K562 (cell line): ENCODE data around the gene TXNRD1. TPM values are rescaled to one million over a fixed set of nuclear protein-coding genes. Genes with fewer than 3 reads are reported as not detected.

Experiments used
- ATAC-seq: fragments of 200-7000 bp; cut with Tn5 transposase; 3 replicates; pipeline ENCODE4 v1.9.1; 2020; ENCODE audit warnings: moderate library complexity
- BruUV-seq: library from RNA; stranded (reverse); fragments of 400-500 nt; replicated peaks from 2 replicates; lab custom pipeline; 2021; lab: Mats Ljungman, UMichigan
- CTCF ChIA-PET: fragments of 300-600 bp; formaldehyde crosslinking; extraction: SDS; loops from one replicate; lab custom pipeline; 2021; ENCODE audit warnings: low intra/inter-chr PET ratio; lab: Yijun Ruan, JAX
- POLR2A ChIA-PET: fragments of 300-600, 350-650 bp; sonication (Branson Sonifier 250); formaldehyde crosslinking; extraction: SDS; loops from one replicate; lab custom pipeline; 2021; ENCODE audit warnings: antibody characterized with exemption, inconsistent platforms; lab: Yijun Ruan, JAX
- DNase-seq, 4 experiments: peaks; one replicate each; pipeline versions ENCODE4 v3.0.0 to v3.0.0-alpha.2; 2011 to 2018; ENCODE audit warnings: low spot score in 3 of 4, mixed read lengths in 3 of 4; ENCODE audit errors: extremely low read depth in 1 of 4
- FAIRE-seq: peaks from 2 replicates; lab custom pipeline; 2011; peaks lifted over from hg19 to GRCh38; lab: Jason Lieb, UNC
- H2AFZ ChIP-seq: 2 replicates; pipeline ENCODE4 v1.6.0; 2011; ENCODE audit warnings: low read depth, low read length, control low read depth, inconsistent platforms
- H3K27ac ChIP-seq: fragments of 200-600 bp; 3 replicates; pipeline ENCODE4 v1.8.0; 2011; ENCODE audit warnings: low read depth, mild to moderate bottlenecking, control low read depth, inconsistent platforms, low read length, moderate library complexity, mixed read lengths; ENCODE audit errors: extremely low read depth
- H3K27me3 ChIP-seq, 2 experiments: fragments of 300-600 bp in 1 of 2; 2 replicates in 1 of 2; 3 replicates in 1 of 2; pipeline versions ENCODE4 v1.6.0 to v1.8.0; 2011; ENCODE audit warnings: inconsistent platforms in 2 of 2, low read length in 2 of 2, mild to moderate bottlenecking in 1 of 2, mixed read lengths in 1 of 2, moderate library complexity in 1 of 2; ENCODE audit not compliant: control insufficient read depth in 2 of 2, insufficient read depth in 2 of 2
- H3K36me3 ChIP-seq: fragments of 300-600 bp; 3 replicates; pipeline ENCODE4 v1.8.0; 2011; ENCODE audit warnings: mild to moderate bottlenecking, low read length, inconsistent platforms; ENCODE audit not compliant: control insufficient read depth, insufficient read depth
- H3K4me1 ChIP-seq, 2 experiments: fragments of 200-600 bp in 1 of 2; replicated peaks in 1 of 2; 2 replicates in 1 of 2; 3 replicates in 1 of 2; pipeline versions ENCODE4 v1.5.1 to v1.8.0; 2011; ENCODE audit warnings: inconsistent platforms in 2 of 2, low read length in 2 of 2, mild to moderate bottlenecking in 1 of 2, mixed read lengths in 1 of 2, moderate library complexity in 1 of 2; ENCODE audit not compliant: control insufficient read depth in 2 of 2, insufficient read depth in 2 of 2
- H3K4me2 ChIP-seq: 2 replicates; pipeline ENCODE4 v1.6.1; 2011; ENCODE audit warnings: low read length, control low read depth, inconsistent platforms, mixed read lengths; ENCODE audit not compliant: insufficient read depth
- H3K4me3 ChIP-seq: fragments of 200-600 bp; sonication (generic), shearing (Covaris generic); 2 replicates; pipeline ENCODE4 v1.5.1; 2016; ENCODE audit warnings: control low read depth, inconsistent platforms
- H3K79me2 ChIP-seq: fragments of 200-600 bp; 3 replicates; pipeline ENCODE4 v1.8.0; 2011; ENCODE audit warnings: low read length, inconsistent platforms; ENCODE audit not compliant: control insufficient read depth, insufficient read depth
- H3K9ac ChIP-seq, 2 experiments: 2 replicates each; pipeline versions ENCODE4 v1.6.0 to v1.6.1; 2011; ENCODE audit warnings: low read depth in 2 of 2, low read length in 2 of 2, control low read depth in 1 of 2, inconsistent platforms in 1 of 2, mild to moderate bottlenecking in 1 of 2, mixed read lengths in 1 of 2; ENCODE audit not compliant: insufficient read depth in 1 of 2
- H3K9me1 ChIP-seq: one replicate; pipeline ENCODE4 v1.6.0; 2011; ENCODE audit warnings: inconsistent platforms, mild to moderate bottlenecking, low read length, moderate library complexity; ENCODE audit not compliant: control insufficient read depth, insufficient read depth
- H3K9me3 ChIP-seq: replicated peaks from 2 replicates; pipeline ENCODE4 v1.5.1; 2011; ENCODE audit warnings: low read depth, low read length, inconsistent platforms; ENCODE audit not compliant: control insufficient read depth, insufficient read depth
- H4K20me1 ChIP-seq: replicated peaks from 2 replicates; pipeline ENCODE4 v1.6.1; 2011; ENCODE audit warnings: low read length, inconsistent platforms, mixed read lengths; ENCODE audit not compliant: control insufficient read depth, insufficient read depth
- ARID1B ChIP-seq: fragments of 450-650 bp; IDR thresholded peaks from 2 replicates; pipeline ENCODE4 v1.6.1; 2016; ENCODE audit warnings: antibody characterized with exemption, mild to moderate bottlenecking, inconsistent platforms
- ATF1 ChIP-seq, 2 experiments: fragments of 450-650 bp in 1 of 2; IDR thresholded peaks; 2 replicates each; pipeline ENCODE4 v1.6.1; 2016; ENCODE audit warnings: missing compliant biosample characterization in 1 of 2, missing genetic modification characterization in 1 of 2
- CHD2 ChIP-seq: IDR thresholded peaks from 2 replicates; pipeline ENCODE4 v1.6.1; 2011; ENCODE audit warnings: low read depth, low read length
- ESRRB ChIP-seq: fragments of 250-450 bp; sonication (Bioruptor Pico); IDR thresholded peaks from 2 replicates; pipeline ENCODE4 v1.5.0; 2020; ENCODE audit warnings: mild to moderate bottlenecking, moderate library complexity, borderline replicate concordance
- HDAC6 ChIP-seq: IDR thresholded peaks from 2 replicates; pipeline ENCODE4 v1.6.1; 2012; ENCODE audit warnings: low read depth, mild to moderate bottlenecking, control low read depth, inconsistent platforms, low read length, moderate library complexity
- MED1 ChIP-seq: sonication (generic); formaldehyde crosslinking; IDR thresholded peaks from 2 replicates; pipeline ENCODE4 v1.8.1; 2023; ENCODE audit warnings: missing genetic modification reagents, borderline replicate concordance
- NBN ChIP-seq: fragments of 450-650 bp; IDR thresholded peaks from 2 replicates; pipeline ENCODE4 v1.6.1; 2016; ENCODE audit warnings: low read depth, mild to moderate bottlenecking
- RFX7 ChIP-seq: fragments of 250-450 bp; sonication (Bioruptor Pico); IDR thresholded peaks from 2 replicates; pipeline ENCODE4 v1.5.1; 2021; ENCODE audit warnings: mild to moderate bottlenecking
- SAFB ChIP-seq: fragments of 200-400 bp; formaldehyde crosslinking; IDR thresholded peaks from 2 replicates; pipeline ENCODE4 v1.6.1; 2017; ENCODE audit warnings: low read depth, low read length, borderline replicate concordance
- SNRNP70 ChIP-seq: fragments of 200-400 bp; formaldehyde crosslinking; optimal IDR thresholded peaks from 2 replicates; pipeline ENCODE3; 2017; ENCODE audit warnings: low read depth, low read length
- TFE3 ChIP-seq: fragments of 450-650 bp; formaldehyde crosslinking; IDR thresholded peaks from 2 replicates; pipeline ENCODE4 v1.4.0; 2020; ENCODE audit warnings: mild to moderate bottlenecking, mixed read lengths
- YBX1 ChIP-seq: fragments of 450-650 bp; IDR thresholded peaks from 2 replicates; pipeline ENCODE4 v1.7.1; 2016; ENCODE audit warnings: mild to moderate bottlenecking
- ZBTB1 ChIP-seq: sonication (generic); formaldehyde crosslinking; IDR thresholded peaks from 2 replicates; pipeline ENCODE4 v1.8.1; 2023; ENCODE audit warnings: missing genetic modification reagents, low read depth, mild to moderate bottlenecking, borderline replicate concordance
- ZNF121 ChIP-seq: sonication (generic); formaldehyde crosslinking; conservative IDR thresholded peaks from 2 replicates; pipeline ENCODE4 v1.8.0; 2022; ENCODE audit warnings: missing genetic modification reagents
- ZNF165 ChIP-seq: fragments of 250-450 bp; sonication (Bioruptor Pico); IDR thresholded peaks from 2 replicates; pipeline ENCODE4 v1.4.0; 2020; ENCODE audit warnings: borderline replicate concordance
- ZNF263 ChIP-seq: sonication (generic); formaldehyde crosslinking; IDR thresholded peaks from 2 replicates; pipeline ENCODE4 v1.8.0; 2022; ENCODE audit warnings: mild to moderate bottlenecking, missing genetic modification reagents, borderline replicate concordance
- ZNF395 ChIP-seq: fragments of 200-800 bp; sonication (Bioruptor generic); IDR thresholded peaks from 2 replicates; pipeline ENCODE4 v1.6.1; 2017; ENCODE audit warnings: missing genetic modification characterization, missing compliant biosample characterization
- ZNF668 ChIP-seq: fragments of 250-450 bp; sonication (Bioruptor Pico); IDR thresholded peaks from 2 replicates; pipeline ENCODE4 v1.8.0; 2022; ENCODE audit warnings: mild to moderate bottlenecking, inconsistent platforms
- ZZZ3 ChIP-seq: fragments of 450-650 bp; IDR thresholded peaks from 2 replicates; pipeline ENCODE4 v1.6.1; 2016; ENCODE audit warnings: antibody characterized with exemption, mild to moderate bottlenecking, moderate library complexity
- WGBS: fragments of 100-300 bp; shearing (Covaris generic); methylation state at CpG from one replicate; pipeline ENCODE4 v1.1.6; 2016; ENCODE audit warnings: low coverage, mixed read lengths; ENCODE audit not compliant: insufficient coverage; ENCODE audit errors: missing lambda C conversion rate; 5-methylcytosine and 5-hydroxymethylcytosine counted together
- in situ Hi-C: fragments of 300-500 bp; cut with MboI; formaldehyde crosslinking; loops from 4 replicates; pipeline ENCODE4 v1.15.0; 2018; ENCODE audit warnings: inconsistent platforms, mixed read lengths
- intact Hi-C: fragments of 100-400 bp; cut with micrococcal nuclease; formaldehyde crosslinking; loops from 2 replicates; pipeline ENCODE4 v1.14.2; 2022
- polyA plus RNA-seq, 8 experiments: library from polyadenylated mRNA; depleted of rRNA in 4 of 8; stranded (reverse) in 5 of 8; unstranded in 3 of 8; fragments of >200 nt; fragmentation: Nextera tagmentation in 2 of 8; fragmentation: Illumina TruSeq in 1 of 8; extraction: Ambion mirVana in 2 of 8; extraction: Trizol in 1 of 8; gene quantifications; 2 replicates each; pipeline versions ENCODE4 v1.2.1 to v1.2.3, GENCODE V29; 2011 to 2014; ENCODE audit warnings: inconsistent platforms in 1 of 8, missing spikeins in 1 of 8
- total RNA-seq, 7 experiments: library from RNA; depleted of rRNA in 6 of 7; stranded (reverse); fragments of >200 nt in 6 of 7; fragmentation: Illumina TruSeq in 2 of 7; extraction: Trizol in 2 of 7; gene quantifications; 2 replicates each; pipeline versions ENCODE4 v1.2.1 to v1.2.3, GENCODE V29; 2011 to 2021; ENCODE audit warnings: low replicate concordance in 1 of 7

Gene TXNRD1
- total and polyA plus RNA-seq, 9 of the 15 experiments (the other 6 are each of a cell fraction or from before 2014, with no cell fraction given) = 107 to 189 (median 146) TPM

- no peak for TF ChIP-seq ESRRB (CRISPR knock-in tag)
- TF ChIP-seq ATF1 (CRISPR knock-in tag; IDR thresholded peaks at IDR 0.05) = no peak
- TF ChIP-seq ATF1 (tag; IDR thresholded peaks at IDR 0.05) = no peak
- TF ChIP-seq RFX7 (CRISPR knock-in tag) = no peak
- no peak for TF ChIP-seq ZZZ3
- TF ChIP-seq ARID1B = no peak
- no peak for TF ChIP-seq SAFB
Measured at GRCh38 chr12:104296718-104297117, 81.1 kb downstream of the TXNRD1 start (continued).

DNA sequence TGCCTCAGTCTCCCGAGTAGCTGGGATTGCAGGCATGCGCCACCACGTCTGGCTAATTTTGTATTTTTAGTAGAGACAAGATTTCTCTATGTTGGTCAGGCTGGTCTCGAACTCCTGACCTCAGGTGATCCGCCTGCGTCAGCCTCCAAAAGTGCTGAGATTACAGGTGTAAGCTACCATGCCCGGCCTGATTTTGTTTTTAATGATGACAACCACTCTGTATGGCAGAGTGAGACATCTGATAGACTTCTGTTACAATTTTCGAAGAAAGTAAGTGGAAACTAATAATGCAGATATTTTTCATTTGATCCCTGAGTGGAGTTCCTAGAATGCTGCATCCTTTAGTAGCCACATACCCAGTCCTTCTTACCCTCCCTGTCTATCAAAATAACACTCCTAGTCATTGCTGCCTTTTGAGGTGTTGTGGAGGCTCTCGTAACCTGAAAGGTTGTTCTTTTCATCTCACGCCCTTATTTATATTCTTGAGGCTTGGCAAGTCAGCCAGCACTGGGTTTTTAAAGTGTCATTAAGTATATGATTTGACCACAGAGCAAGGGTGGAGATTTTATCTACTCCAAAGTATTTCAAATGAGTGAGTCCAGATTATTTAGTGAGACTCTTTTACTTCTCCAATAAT lies 82.0 kb downstream of the TXNRD1 start:
- POLR2A ChIA-PET = interaction anchor here (2.3 to 7.6 kb wide), 2 partner anchors 9 to 78 kb away, joined by 5 to 104 read pairs; no protein-coding TSS in a partner anchor
- Histone ChIP-seq H2AFZ (no peak overlapping the region), H3K27ac (no peak overlapping the region), H3K4me1 (no peaks in the 10 kb centered on the region; a peak in 1 of 5 replicates), H3K9me1 (no peaks in the 10 kb centered on the region), H3K9me3 (0 out of 2 replicates have a peak, but pooled peaks cover 2% of the 10 kb centered on the region), H4K20me1 (peaks cover 11% of the 10 kb centered on the region), H3K4me2 (no peak overlapping the region), H3K79me2 (peaks cover 93% of the 10 kb centered on the region), H3K36me3 (peaks cover 84% of the 10 kb centered on the region), H3K9ac (no peak overlapping the region), H3K4me3 (no peak overlapping the region), H3K27me3 (no peaks in the 10 kb centered on the region)
- 92% methylated on average over 10 of the region's 10 CpGs for WGBS
- intact Hi-C loops (no loop called here), in situ Hi-C loops (loop anchor here (10.0 kb wide), 1 partner anchor 83 kb away; the partner anchor contains the start of gene TXNRD1)
- no peak for FAIRE-seq
- CTCF ChIA-PET = no interaction called here
- ATAC-seq = no peak
- DNase-seq = no peak
- no TSS peak for BruUV-seq
- TF ChIP-seq ARID1B (no peak), ZNF668 (CRISPR knock-in tag) (no peak), HDAC6 (no peak), NBN (no peak), ZBTB1 (no peak), SNRNP70 (no peak), TFE3 (CRISPR knock-in tag) (no peak), MED1 (CRISPR knock-in tag) (no peak), ZNF395 (CRISPR knock-in tag) (no peak), YBX1 (no peak), CHD2 (no peak), ZNF165 (CRISPR knock-in tag) (no peak), ZNF121 (CRISPR knock-in tag) (no peak), ZNF263 (no peak)
